ENCODE results near the gene LAMP5.

The LAMP5 gene

DNA sequence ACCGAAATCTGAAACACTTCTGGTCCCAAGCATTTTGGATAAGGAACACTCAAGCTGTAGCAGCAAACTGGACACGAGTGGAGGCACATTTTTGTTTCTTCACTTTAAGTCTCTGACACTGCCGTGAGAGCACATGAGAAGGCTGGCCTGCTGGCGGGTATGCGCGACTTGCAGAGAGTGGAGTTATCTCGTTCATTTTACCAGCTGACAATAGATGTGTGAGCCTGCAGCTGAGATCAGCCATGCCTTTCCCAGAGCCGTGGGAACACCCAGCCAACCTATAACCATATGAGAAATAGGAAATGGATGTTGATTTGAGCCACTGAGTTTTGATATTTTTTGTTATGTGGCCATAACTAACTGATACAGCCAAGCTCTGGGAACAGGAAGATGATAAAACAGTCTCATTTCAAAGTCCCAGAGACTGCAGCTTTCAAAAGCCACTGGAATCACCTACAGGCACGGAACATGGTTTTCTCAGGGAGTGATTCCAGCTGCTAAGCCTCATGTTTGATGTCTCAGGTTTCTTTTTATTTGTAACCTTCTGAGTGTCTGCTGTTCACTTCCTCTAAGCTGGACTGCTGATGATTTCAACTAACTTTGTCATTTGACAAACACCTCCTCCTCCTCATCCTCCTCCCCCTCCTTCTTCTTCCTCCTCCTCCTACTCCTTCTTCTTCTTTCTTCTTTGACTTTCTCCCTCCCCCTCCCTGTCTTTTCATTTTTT lies 28.6 kb upstream of the LAMP5 start:
- Histone ChIP-seq H3K27me3 (ENCODE audit: low read length) (no peaks in the 10 kb centered on the region), H3K4me3 (ENCODE audit: insufficient read depth, low read length, poor library complexity, severe bottlenecking) (no peak overlapping the region), H3F3A (ENCODE audit: insufficient read depth) (no peaks in the 10 kb centered on the region), H3K27ac (ENCODE audit: low read depth, low read length) (no peak overlapping the region), H3K9me3 (ENCODE audit: insufficient read depth, low read length) (no peaks in the 10 kb centered on the region), H3K36me3 (ENCODE audit: low read length) (no peaks in the 10 kb centered on the region), H3K9me2 (replicated peaks; ENCODE audit: insufficient read depth, low read length) (no peaks in the 10 kb centered on the region), H3K9ac (ENCODE audit: low read length) (no peak overlapping the region), H4K20me1 (ENCODE audit: low read depth, low read length) (no peaks in the 10 kb centered on the region), H3K4me2 (ENCODE audit: low read depth, low read length, poor library complexity, severe bottlenecking) (no peak overlapping the region), H3K79me2 (ENCODE audit: insufficient read depth, low read length) (no peaks in the 10 kb centered on the region), H2AFZ (ENCODE audit: low read depth, low read length, severe bottlenecking) (no peak overlapping the region)
- TF ChIP-seq, protein P1, sequence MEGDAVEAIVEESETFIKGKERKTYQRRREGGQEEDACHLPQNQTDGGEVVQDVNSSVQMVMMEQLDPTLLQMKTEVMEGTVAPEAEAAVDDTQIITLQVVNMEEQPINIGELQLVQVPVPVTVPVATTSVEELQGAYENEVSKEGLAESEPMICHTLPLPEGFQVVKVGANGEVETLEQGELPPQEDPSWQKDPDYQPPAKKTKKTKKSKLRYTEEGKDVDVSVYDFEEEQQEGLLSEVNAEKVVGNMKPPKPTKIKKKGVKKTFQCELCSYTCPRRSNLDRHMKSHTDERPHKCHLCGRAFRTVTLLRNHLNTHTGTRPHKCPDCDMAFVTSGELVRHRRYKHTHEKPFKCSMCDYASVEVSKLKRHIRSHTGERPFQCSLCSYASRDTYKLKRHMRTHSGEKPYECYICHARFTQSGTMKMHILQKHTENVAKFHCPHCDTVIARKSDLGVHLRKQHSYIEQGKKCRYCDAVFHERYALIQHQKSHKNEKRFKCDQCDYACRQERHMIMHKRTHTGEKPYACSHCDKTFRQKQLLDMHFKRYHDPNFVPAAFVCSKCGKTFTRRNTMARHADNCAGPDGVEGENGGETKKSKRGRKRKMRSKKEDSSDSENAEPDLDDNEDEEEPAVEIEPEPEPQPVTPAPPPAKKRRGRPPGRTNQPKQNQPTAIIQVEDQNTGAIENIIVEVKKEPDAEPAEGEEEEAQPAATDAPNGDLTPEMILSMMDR (IDR thresholded peaks at IDR 0.05; ENCODE audit: insufficient read depth, low read length, poor library complexity, severe bottlenecking) = no peak
- no peak for TF ChIP-seq EZH2phosphoT487 (conservative IDR thresholded peaks at IDR 0.05; ENCODE audit: low read length)

- TF ChIP-seq, protein P1 (IDR thresholded peaks at IDR 0.05; ENCODE audit: insufficient read depth, low read length, poor library complexity, severe bottlenecking) = no peak
- no peak for TF ChIP-seq EZH2phosphoT487 (conservative IDR thresholded peaks at IDR 0.05; ENCODE audit: low read length)
- Histone ChIP-seq H3K4me3 (ENCODE audit: insufficient read depth, low read length, poor library complexity, severe bottlenecking) (no peak overlapping the region), H3F3A (ENCODE audit: insufficient read depth) (no peaks in the 10 kb centered on the region), H3K36me3 (ENCODE audit: low read length) (no peaks in the 10 kb centered on the region), H3K9me3 (ENCODE audit: insufficient read depth, low read length) (no peaks in the 10 kb centered on the region), H3K4me2 (ENCODE audit: low read depth, low read length, poor library complexity, severe bottlenecking) (no peak overlapping the region), H2AFZ (ENCODE audit: low read depth, low read length, severe bottlenecking) (no peak overlapping the region), H3K27ac (ENCODE audit: low read depth, low read length) (no peak overlapping the region), H3K79me2 (ENCODE audit: insufficient read depth, low read length) (no peaks in the 10 kb centered on the region), H3K27me3 (ENCODE audit: low read length) (no peaks in the 10 kb centered on the region), H4K20me1 (ENCODE audit: low read depth, low read length) (no peaks in the 10 kb centered on the region), H3K9me2 (replicated peaks; ENCODE audit: insufficient read depth, low read length) (no peaks in the 10 kb centered on the region), H3K9ac (ENCODE audit: low read length) (no peak overlapping the region)
Measured at GRCh38 chr20:9487231-9487630, 27.2 kb upstream of the LAMP5 start.

DNA sequence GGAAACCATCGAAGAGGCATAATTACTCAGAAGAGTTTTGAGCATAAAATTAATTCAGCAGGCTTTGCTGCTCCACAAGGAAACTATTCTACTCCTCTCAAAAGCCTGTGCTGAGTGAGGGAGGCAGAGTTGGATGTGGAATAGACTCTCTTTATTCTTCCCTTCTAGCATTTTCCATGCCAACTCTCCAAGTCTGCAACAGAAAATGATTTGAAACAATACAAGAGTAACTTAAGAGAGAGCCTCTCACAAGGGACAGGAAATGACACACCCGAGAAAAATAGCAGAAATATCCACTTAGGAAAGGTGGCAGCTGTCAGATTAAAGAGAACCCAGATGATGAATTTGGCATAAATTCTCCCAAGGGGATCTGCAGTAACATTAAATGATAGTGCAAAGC lies 26.3 kb upstream of the LAMP5 start:
- Histone ChIP-seq H4K20me1 (ENCODE audit: low read depth, low read length) (no peaks in the 10 kb centered on the region), H3K79me2 (ENCODE audit: insufficient read depth, low read length) (no peaks in the 10 kb centered on the region), H2AFZ (ENCODE audit: low read depth, low read length, severe bottlenecking) (no peak overlapping the region), H3K36me3 (ENCODE audit: low read length) (no peaks in the 10 kb centered on the region), H3K4me2 (ENCODE audit: low read depth, low read length, poor library complexity, severe bottlenecking) (no peak overlapping the region), H3K9ac (ENCODE audit: low read length) (no peak overlapping the region), H3F3A (ENCODE audit: insufficient read depth) (no peaks in the 10 kb centered on the region), H3K9me3 (ENCODE audit: insufficient read depth, low read length) (no peaks in the 10 kb centered on the region), H3K9me2 (replicated peaks; ENCODE audit: insufficient read depth, low read length) (no peaks in the 10 kb centered on the region), H3K27me3 (ENCODE audit: low read length) (no peaks in the 10 kb centered on the region), H3K4me3 (ENCODE audit: insufficient read depth, low read length, poor library complexity, severe bottlenecking) (no peak overlapping the region), H3K27ac (ENCODE audit: low read depth, low read length) (no peak overlapping the region)
- TF ChIP-seq, protein P1 (IDR thresholded peaks at IDR 0.05; ENCODE audit: insufficient read depth, low read length, poor library complexity, severe bottlenecking) = no peak
- no peak for TF ChIP-seq EZH2phosphoT487 (conservative IDR thresholded peaks at IDR 0.05; ENCODE audit: low read length)

Measured in SU-DHL-6 (cell line).